ENCODE measurements around the gene PAQR7.

DNA sequence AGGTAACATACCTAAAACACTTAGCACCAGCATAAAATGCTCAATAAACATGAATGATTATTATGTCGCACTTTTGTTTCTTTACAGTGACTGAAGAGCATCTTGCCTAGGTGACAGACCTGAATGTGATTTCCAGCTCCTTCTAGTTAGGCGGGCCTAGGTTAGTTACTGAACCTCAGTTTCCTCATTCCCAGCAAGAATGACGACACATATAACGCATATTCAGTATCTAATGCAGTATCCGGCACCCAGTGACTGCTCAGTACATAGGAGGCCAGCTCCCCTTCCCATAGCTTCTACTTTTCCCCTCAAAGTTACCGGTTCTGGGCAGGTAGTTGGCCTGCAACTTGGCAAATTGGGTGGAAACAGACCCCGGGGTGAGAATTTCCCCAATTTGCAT, 17.0 kb downstream of the PAQR7 start:
- no peak for TF ChIP-seq CTCF (IDR thresholded peaks at IDR 0.05; ENCODE audit: low read length)
- no peak for TF ChIP-seq EZH2 (IDR thresholded peaks at IDR 0.05; ENCODE audit: borderline replicate concordance, low read length)

Data from OCI-LY1 (cell line).